CD14-positive monocyte (primary cell): ENCODE data around the gene LRRC74A. TPM values are rescaled to one million over a fixed set of nuclear protein-coding genes. Genes with fewer than 3 reads are reported as not detected.

Source experiments
- DNase-seq, 3 donors: peaks; one replicate each; pipeline ENCODE4 v3.0.0-alpha.2; 2011 to 2022
- H2AFZ ChIP-seq: 2 replicates; pipeline ENCODE4 v1.6.0; 2012; ENCODE audit warnings: mild to moderate bottlenecking, low read depth, low read length, inconsistent platforms; ENCODE audit not compliant: insufficient read depth, poor library complexity, severe bottlenecking
- H3K27ac ChIP-seq, 2 donors: 1 replicate in 1 of 2; 2 replicates in 1 of 2; pipeline ENCODE4 v1.5.1; 2012 to 2013; ENCODE audit warnings: low read length in 2 of 2, control low read depth in 1 of 2, inconsistent platforms in 1 of 2, low read depth in 1 of 2, mild to moderate bottlenecking in 1 of 2
- H3K27me3 ChIP-seq, 2 donors: one replicate each; pipeline versions ENCODE4 v1.6.0 to v1.6.1; 2011 to 2013; ENCODE audit warnings: low read length in 2 of 2; ENCODE audit not compliant: control insufficient read depth in 2 of 2, insufficient read depth in 2 of 2
- H3K36me3 ChIP-seq, 2 donors: replicated peaks in 1 of 2; 1 replicate in 1 of 2; 2 replicates in 1 of 2; pipeline versions ENCODE4 v1.5.1 to v1.6.1; 2012 to 2013; ENCODE audit warnings: low read length in 2 of 2, control low read depth in 1 of 2, inconsistent platforms in 1 of 2, mild to moderate bottlenecking in 1 of 2; ENCODE audit not compliant: insufficient read depth in 2 of 2, control insufficient read depth in 1 of 2
- H3K4me1 ChIP-seq, 2 donors: 1 replicate in 1 of 2; 2 replicates in 1 of 2; pipeline versions ENCODE4 v1.5.1 to v1.6.1; 2012 to 2013; ENCODE audit warnings: low read length in 2 of 2, control low read depth in 1 of 2, inconsistent platforms in 1 of 2, mild to moderate bottlenecking in 1 of 2, moderate library complexity in 1 of 2; ENCODE audit not compliant: insufficient read depth in 2 of 2, control insufficient read depth in 1 of 2
- H3K4me2 ChIP-seq: replicated peaks from 2 replicates; pipeline ENCODE3; 2012; ENCODE audit warnings: low read length, moderate library complexity, mild to moderate bottlenecking; ENCODE audit not compliant: poor library complexity, severe bottlenecking; ENCODE audit errors: extremely low read depth
- H3K4me3 ChIP-seq, 3 experiments: fragments of 200-600 bp in 1 of 3; sonication (generic) in 1 of 3; replicated peaks in 1 of 3; 1 replicate in 2 of 3; 2 replicates in 1 of 3; pipeline ENCODE4 v1.5.1; 2011 to 2013; ENCODE audit warnings: low read length in 3 of 3, mild to moderate bottlenecking in 3 of 3, control low read depth in 2 of 3, low read depth in 2 of 3, inconsistent platforms in 1 of 3, moderate library complexity in 1 of 3
- H3K79me2 ChIP-seq: 2 replicates; pipeline ENCODE4 v1.6.0; 2012; ENCODE audit warnings: mild to moderate bottlenecking, control low read depth, inconsistent platforms, low read length, moderate library complexity; ENCODE audit not compliant: insufficient read depth
- H3K9ac ChIP-seq: 2 replicates; pipeline ENCODE4 v1.6.0; 2017; ENCODE audit warnings: low read length, mild to moderate bottlenecking; ENCODE audit not compliant: insufficient read depth, poor library complexity, severe bottlenecking
- H3K9me3 ChIP-seq, 2 donors: replicated peaks in 1 of 2; 1 replicate in 1 of 2; 2 replicates in 1 of 2; pipeline versions ENCODE4 v1.5.1 to v1.6.1; 2012 to 2013; ENCODE audit warnings: low read length in 2 of 2, control low read depth in 1 of 2; ENCODE audit not compliant: control insufficient read depth in 1 of 2, insufficient read depth in 1 of 2
- H4K20me1 ChIP-seq: 2 replicates; pipeline ENCODE4 v1.6.0; 2012; ENCODE audit warnings: mild to moderate bottlenecking, low read length, control low read depth, moderate library complexity; ENCODE audit not compliant: insufficient read depth
- H3K27ac Mint-ChIP-seq, 7 donors: one replicate each; pipeline ENCODE4 v1.8.0; 2020; ENCODE audit warnings: mild to moderate bottlenecking in 7 of 7, mixed read lengths in 7 of 7, moderate library complexity in 6 of 7, inconsistent platforms in 2 of 7
- H3K27me3 Mint-ChIP-seq, 3 donors: one replicate each; pipeline ENCODE4 v1.8.0; 2021 to 2022; ENCODE audit warnings: low read depth in 3 of 3, mild to moderate bottlenecking in 3 of 3, mixed read lengths in 3 of 3, moderate library complexity in 3 of 3, inconsistent platforms in 1 of 3
- H3K36me3 Mint-ChIP-seq, 2 donors: one replicate each; pipeline ENCODE4 v1.8.0; 2020; ENCODE audit warnings: mixed read lengths in 2 of 2, inconsistent platforms in 1 of 2, mild to moderate bottlenecking in 1 of 2
- H3K4me1 Mint-ChIP-seq: one replicate; pipeline ENCODE4 v1.8.0; 2020; ENCODE audit warnings: mild to moderate bottlenecking, mixed read lengths
- H3K4me3 Mint-ChIP-seq, 2 donors: one replicate each; pipeline ENCODE4 v1.8.0; 2020; ENCODE audit warnings: mild to moderate bottlenecking in 2 of 2, mixed read lengths in 2 of 2, moderate library complexity in 1 of 2
- H3K9me3 Mint-ChIP-seq, 7 donors: one replicate each; pipeline ENCODE4 v1.8.0; 2020 to 2022; ENCODE audit warnings: mixed read lengths in 7 of 7, mild to moderate bottlenecking in 6 of 7, moderate library complexity in 6 of 7, inconsistent platforms in 2 of 7
- CTCF ChIP-seq: fragments of 200-600 bp; IDR thresholded peaks from one replicate; pipeline ENCODE4 v1.8.0; 2022; ENCODE audit warnings: antibody characterized with exemption, mild to moderate bottlenecking
- WGBS: methylation state at CpG from one replicate; pipeline ENCODE4 v1.1.5; 2013; ENCODE audit warnings: missing lambda C conversion rate; ENCODE audit not compliant: insufficient coverage; 5-methylcytosine and 5-hydroxymethylcytosine counted together
- intact Hi-C, 2 donors: fragments of 100-400 bp; cut with micrococcal nuclease; formaldehyde crosslinking; loops; one replicate each; pipeline versions ENCODE4 v1.15.0 to v1.15.1; 2023
- polyA plus RNA-seq, 3 donors: library from polyadenylated mRNA; depleted of rRNA in 1 of 3; unstranded in 2 of 3; stranded (reverse) in 1 of 3; fragments of 300-500 nt in 2 of 3; fragments of >200 nt in 1 of 3; fragmentation: Illumina TruSeq in 2 of 3; gene quantifications; 1 replicate in 2 of 3; 2 replicates in 1 of 3; pipeline ENCODE4 v1.2.3, GENCODE V29; 2012 to 2021

LRRC74A gene
- polyA plus RNA-seq, 3 donors = 0.24 TPM; not detected in 2

DNA sequence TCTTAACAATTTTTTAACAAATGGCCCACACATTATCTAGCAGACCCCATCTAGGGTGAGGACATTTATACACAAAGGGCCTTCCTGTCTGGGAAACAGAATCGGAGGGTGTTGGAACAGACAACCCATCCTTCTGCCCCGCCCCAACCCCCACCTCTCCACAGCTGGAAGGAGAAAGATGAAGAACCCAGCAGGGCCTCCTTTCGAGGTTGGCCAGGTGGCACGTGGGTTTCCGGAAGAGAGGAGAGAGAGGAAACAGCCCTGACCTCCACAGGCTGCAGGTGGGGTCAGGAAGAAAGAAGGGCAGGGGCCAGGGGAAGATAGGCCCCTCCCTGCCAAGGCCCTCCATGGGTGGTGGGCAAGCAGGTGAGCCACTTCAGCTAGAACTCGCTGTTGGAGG lies 57.2 kb downstream of the LRRC74A start:
- 32% methylated on average over 3 of the region's 6 CpGs for WGBS
- Histone ChIP-seq H3K4me3 (no peak overlapping the region), H3K79me2 (no peaks in the 10 kb centered on the region), H3K36me3 (no peaks in the 10 kb centered on the region), H3K27me3 (no peaks in the 10 kb centered on the region), H3K9me3 (no peaks in the 10 kb centered on the region), H3K4me2 (no peak overlapping the region), H3K27ac (no peak overlapping the region), H3K9ac (no peak overlapping the region), H4K20me1 (no peaks in the 10 kb centered on the region), H3K4me1 (peaks cover 2 to 5% of the 10 kb centered on the region in 2 donors), H2AFZ (no peak overlapping the region)
- intact Hi-C loops = no loop called here
- H3K4me1 Mint-ChIP-seq = no peaks in the 10 kb centered on the region
- H3K36me3 Mint-ChIP-seq = no peaks in the 10 kb centered on the region
- no peak for TF ChIP-seq CTCF
- H3K27me3 Mint-ChIP-seq = peaks cover 2 to 12% (median 11%) of the 10 kb centered on the region in 3 donors
- no peak overlapping the region for H3K4me3 Mint-ChIP-seq
- no peak overlapping the region for H3K27ac Mint-ChIP-seq
- DNase-seq = no peak
- H3K9me3 Mint-ChIP-seq = no peaks in the 10 kb centered on the region

- Mint-ChIP-seq H3K9me3 (no peaks in the 10 kb centered on the region), H3K27ac (no peak overlapping the region), H3K27me3 (peaks cover 3 to 13% (median 12%) of the 10 kb centered on the region in 3 donors), H3K4me1 (no peaks in the 10 kb centered on the region), H3K4me3 (no peak overlapping the region), H3K36me3 (no peaks in the 10 kb centered on the region)
- WGBS = 97% methylated on average over 5 of the region's 6 CpGs
- TF ChIP-seq CTCF = no peak
- H3K36me3 ChIP-seq = no peaks in the 10 kb centered on the region
- H3K4me2 ChIP-seq = no peak overlapping the region
- H3K4me3 ChIP-seq = no peak overlapping the region
- H3K9ac ChIP-seq = no peak overlapping the region
- H2AFZ ChIP-seq = no peak overlapping the region
- no peaks in the 10 kb centered on the region for H4K20me1 ChIP-seq
- peaks cover 2 to 5% of the 10 kb centered on the region in 2 donors for H3K4me1 ChIP-seq
- intact Hi-C loops = no loop called here
- no peak overlapping the region for H3K27ac ChIP-seq
- H3K27me3 ChIP-seq = no peaks in the 10 kb centered on the region
- no peak for DNase-seq
- H3K9me3 ChIP-seq = no peaks in the 10 kb centered on the region
- no peaks in the 10 kb centered on the region for H3K79me2 ChIP-seq
Observed at GRCh38 chr14:76884394-76884793, 58.2 kb downstream of the LRRC74A start.
